K562 (cell line): ENCODE measurements around the gene CFAP251. TPM values are rescaled to one million over a fixed set of nuclear protein-coding genes. Genes with fewer than 3 reads are reported as not detected.
A peak's percentile ranks its signal among the peaks of the same experiment; 100 is the strongest.

Experiments
- ATF3 ChIP-seq, 2 experiments: fragments of 450-650 bp in 1 of 2; sonication (generic) in 1 of 2; formaldehyde crosslinking in 1 of 2; IDR thresholded peaks in 1 of 2; conservative IDR thresholded peaks in 1 of 2; 2 replicates each; pipeline versions ENCODE4 v1.6.1 to v1.8.1; 2016 to 2023; ENCODE audit warnings: mild to moderate bottlenecking in 2 of 2, moderate library complexity in 2 of 2, inconsistent platforms in 1 of 2, missing genetic modification reagents in 1 of 2
- CEBPB ChIP-seq: fragments of 450-650 bp; IDR thresholded peaks from 2 replicates; pipeline ENCODE4 v1.6.1; 2016; ENCODE audit warnings: missing genetic modification characterization, missing compliant biosample characterization
- CEBPG ChIP-seq, 3 experiments: fragments of 200-800 bp in 1 of 3; sonication (Bioruptor generic) in 1 of 3; sonication (generic) in 1 of 3; formaldehyde crosslinking in 1 of 3; IDR thresholded peaks in 2 of 3; conservative IDR thresholded peaks in 1 of 3; 2 replicates each; pipeline versions ENCODE4 v1.6.1 to v1.8.0; 2016 to 2022; ENCODE audit warnings: missing compliant biosample characterization in 2 of 3, missing genetic modification characterization in 2 of 3, mild to moderate bottlenecking in 1 of 3, missing genetic modification reagents in 1 of 3
- DLX4 ChIP-seq: fragments of 250-450 bp; sonication (Bioruptor Pico); IDR thresholded peaks from 2 replicates; pipeline ENCODE4 v1.6.1; 2021; ENCODE audit warnings: mild to moderate bottlenecking
- IRF9 ChIP-seq: fragments of 450-650 bp; IDR thresholded peaks from 2 replicates; pipeline ENCODE4 v1.6.1; 2016; ENCODE audit warnings: missing biosample characterization, missing genetic modification characterization
- PCBP2 ChIP-seq: fragments of 200-400 bp; formaldehyde crosslinking; IDR thresholded peaks from 2 replicates; pipeline ENCODE4 v1.6.1; 2018; ENCODE audit warnings: low read length, low read depth, mild to moderate bottlenecking, moderate library complexity; ENCODE audit not compliant: poor library complexity, severe bottlenecking
- TFAP4 ChIP-seq: sonication (generic); formaldehyde crosslinking; IDR thresholded peaks from 2 replicates; pipeline ENCODE4 v1.8.0; 2022; ENCODE audit warnings: missing genetic modification reagents, mild to moderate bottlenecking, moderate library complexity, borderline replicate concordance
- ZFP1 ChIP-seq: fragments of 450-650 bp; formaldehyde crosslinking; IDR thresholded peaks from 2 replicates; pipeline ENCODE4 v1.4.0; 2020; ENCODE audit warnings: mild to moderate bottlenecking, mixed read lengths
- ZNF586 ChIP-seq: fragments of 450-650 bp; formaldehyde crosslinking; conservative IDR thresholded peaks from 2 replicates; pipeline ENCODE4 v1.4.0; 2020; ENCODE audit warnings: mild to moderate bottlenecking, moderate library complexity
- ZNF79 ChIP-seq: fragments of 250-450 bp; sonication (Bioruptor Pico); IDR thresholded peaks from 2 replicates; pipeline ENCODE4 v1.4.0; 2020; ENCODE audit warnings: low read depth, mild to moderate bottlenecking, moderate library complexity
- polyA plus RNA-seq, 8 experiments: library from polyadenylated mRNA; depleted of rRNA in 4 of 8; stranded (reverse) in 5 of 8; unstranded in 3 of 8; fragments of >200 nt; fragmentation: Nextera tagmentation in 2 of 8; fragmentation: Illumina TruSeq in 1 of 8; extraction: Ambion mirVana in 2 of 8; extraction: Trizol in 1 of 8; gene quantifications; 2 replicates each; pipeline versions ENCODE4 v1.2.1 to v1.2.3, GENCODE V29; 2011 to 2014; ENCODE audit warnings: inconsistent platforms in 1 of 8, missing spikeins in 1 of 8
- total RNA-seq, 7 experiments: library from RNA; depleted of rRNA in 6 of 7; stranded (reverse); fragments of >200 nt in 6 of 7; fragmentation: Illumina TruSeq in 2 of 7; extraction: Trizol in 2 of 7; gene quantifications; 2 replicates each; pipeline versions ENCODE4 v1.2.1 to v1.2.3, GENCODE V29; 2011 to 2021; ENCODE audit warnings: low replicate concordance in 1 of 7

CFAP251 gene
- total and polyA plus RNA-seq, 9 of the 15 experiments (the other 6 are each of a cell fraction or from before 2014, with no cell fraction given), result 16.6 to 31.0 (median 19.1) TPM

- TF ChIP-seq ZNF79 (CRISPR knock-in tag) (no peak), ZNF586 (CRISPR knock-in tag) (no peak), IRF9 (0 out of 2 replicates have a peak, but pooled peaks have one; percentile 58), PCBP2 (no peak), CEBPG (CRISPR knock-in tag; IDR thresholded peaks at IDR 0.05) (peak; percentile 62), CEBPG (tag; conservative IDR thresholded peaks at IDR 0.05 in 1 of 2, IDR thresholded peaks at IDR 0.05 in 1 of 2) (peak in 1 of 2 experiments; percentile 29; a peak in 1 of 4 replicates), ATF3 (IDR thresholded peaks at IDR 0.05) (peak; percentile 82), ATF3 (CRISPR knock-in tag; conservative IDR thresholded peaks at IDR 0.05) (no peak), TFAP4 (CRISPR knock-in tag) (no peak), DLX4 (no peak), CEBPB (peak; percentile 70), ZFP1 (CRISPR knock-in tag) (no peak)
Measured at GRCh38 chr12:122049827-122050226, 131.4 kb downstream of the CFAP251 start (continued).
